Lower lobe of right lung (tissue), 2 donors: ENCODE results near the gene RUNDC1. TPM values are rescaled to one million over a fixed set of nuclear protein-coding genes. Genes with fewer than 3 reads are reported as not detected.

Experiments
- ATAC-seq, 2 donors: fragments of 200-7000 bp; cut with Tn5 transposase; one replicate each; pipeline ENCODE4 v1.9.1; 2020 to 2022; ENCODE audit warnings: mild to moderate bottlenecking in 2 of 2, moderate library complexity in 2 of 2
- DNase-seq: peaks from one replicate; pipeline ENCODE4 v3.0.0-alpha.2; 2020
- H3K27ac ChIP-seq: fragments of 200-600 bp; one replicate; pipeline ENCODE4 v1.8.0; 2022
- H3K27me3 ChIP-seq: fragments of 200-600 bp; one replicate; pipeline ENCODE4 v1.8.0; 2022; ENCODE audit warnings: low read depth
- H3K36me3 ChIP-seq: fragments of 200-600 bp; one replicate; pipeline ENCODE4 v1.8.0; 2022; ENCODE audit warnings: mild to moderate bottlenecking
- H3K4me1 ChIP-seq: fragments of 200-600 bp; one replicate; pipeline ENCODE4 v1.8.0; 2022
- H3K4me3 ChIP-seq: fragments of 200-600 bp; one replicate; pipeline ENCODE4 v1.8.0; 2022; ENCODE audit warnings: mild to moderate bottlenecking
- H3K9me3 ChIP-seq: fragments of 200-600 bp; one replicate; pipeline ENCODE4 v1.8.0; 2022
- intact Hi-C: fragments of 100-400 bp; cut with DNase I; formaldehyde crosslinking; loops from one replicate; pipeline ENCODE4 v1.11.0; 2022
- total RNA-seq: library from RNA; stranded (reverse); fragmentation: NEBNext Ultra II Directional; extraction: Animal tissue kit (Norgen Biotek cat#: 25700); gene quantifications from one replicate; pipeline ENCODE4 v1.2.1, GENCODE V29; 2021
- TF ChIP-seq, protein P1 (sequence below): fragments of 200-600 bp; IDR thresholded peaks from one replicate; pipeline ENCODE4 v1.8.0; 2022; ENCODE audit warnings: antibody characterized with exemption, mild to moderate bottlenecking
- donor health status: DM: no; HTN: yes; CAD: no; lungs with severe emphysema.

RUNDC1 gene
- total RNA-seq, 1 donor from 2014 or later, result 17.1 TPM

DNA sequence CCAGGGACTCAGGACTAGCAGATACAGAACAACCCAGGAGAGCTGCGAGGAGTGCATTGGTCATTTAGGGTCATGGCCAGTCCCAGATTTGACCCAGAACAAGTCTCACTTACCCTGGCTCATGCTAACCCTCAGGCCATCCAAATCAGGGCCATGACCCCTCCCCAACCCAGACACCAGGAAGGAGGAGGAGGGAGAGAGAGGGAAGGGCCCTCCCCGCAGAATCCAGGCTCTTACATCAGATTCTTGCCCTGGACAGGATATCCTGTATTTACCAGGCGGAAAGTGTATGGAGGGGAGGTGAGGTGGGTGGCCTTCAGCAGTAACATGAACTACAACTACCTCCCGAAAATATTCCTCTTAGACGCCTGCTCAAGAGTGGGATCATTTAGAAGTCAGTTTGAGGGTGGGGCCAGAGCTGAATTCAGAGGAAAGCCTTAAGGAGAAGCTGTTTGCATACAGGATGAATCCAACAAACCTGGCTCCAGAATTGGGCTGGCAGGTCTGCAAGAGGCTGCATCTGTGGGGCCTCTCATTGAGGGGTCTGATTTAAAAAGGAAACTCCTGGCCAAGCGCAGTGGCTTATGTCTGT lies 39.8 kb downstream of the RUNDC1 start:
- Histone ChIP-seq H3K4me3 (peak overlapping the region; percentile 100), H3K4me1 (peaks cover 66% of the 10 kb centered on the region), H3K9me3 (no peaks in the 10 kb centered on the region), H3K27me3 (no peaks in the 10 kb centered on the region), H3K36me3 (peaks cover 34% of the 10 kb centered on the region), H3K27ac (peak overlapping the region; percentile 89)
- ATAC-seq (no peak), DNase-seq (no peak)
- TF ChIP-seq, protein P1, sequence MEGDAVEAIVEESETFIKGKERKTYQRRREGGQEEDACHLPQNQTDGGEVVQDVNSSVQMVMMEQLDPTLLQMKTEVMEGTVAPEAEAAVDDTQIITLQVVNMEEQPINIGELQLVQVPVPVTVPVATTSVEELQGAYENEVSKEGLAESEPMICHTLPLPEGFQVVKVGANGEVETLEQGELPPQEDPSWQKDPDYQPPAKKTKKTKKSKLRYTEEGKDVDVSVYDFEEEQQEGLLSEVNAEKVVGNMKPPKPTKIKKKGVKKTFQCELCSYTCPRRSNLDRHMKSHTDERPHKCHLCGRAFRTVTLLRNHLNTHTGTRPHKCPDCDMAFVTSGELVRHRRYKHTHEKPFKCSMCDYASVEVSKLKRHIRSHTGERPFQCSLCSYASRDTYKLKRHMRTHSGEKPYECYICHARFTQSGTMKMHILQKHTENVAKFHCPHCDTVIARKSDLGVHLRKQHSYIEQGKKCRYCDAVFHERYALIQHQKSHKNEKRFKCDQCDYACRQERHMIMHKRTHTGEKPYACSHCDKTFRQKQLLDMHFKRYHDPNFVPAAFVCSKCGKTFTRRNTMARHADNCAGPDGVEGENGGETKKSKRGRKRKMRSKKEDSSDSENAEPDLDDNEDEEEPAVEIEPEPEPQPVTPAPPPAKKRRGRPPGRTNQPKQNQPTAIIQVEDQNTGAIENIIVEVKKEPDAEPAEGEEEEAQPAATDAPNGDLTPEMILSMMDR, result no peak
- intact Hi-C loops, result no loop called here

DNA sequence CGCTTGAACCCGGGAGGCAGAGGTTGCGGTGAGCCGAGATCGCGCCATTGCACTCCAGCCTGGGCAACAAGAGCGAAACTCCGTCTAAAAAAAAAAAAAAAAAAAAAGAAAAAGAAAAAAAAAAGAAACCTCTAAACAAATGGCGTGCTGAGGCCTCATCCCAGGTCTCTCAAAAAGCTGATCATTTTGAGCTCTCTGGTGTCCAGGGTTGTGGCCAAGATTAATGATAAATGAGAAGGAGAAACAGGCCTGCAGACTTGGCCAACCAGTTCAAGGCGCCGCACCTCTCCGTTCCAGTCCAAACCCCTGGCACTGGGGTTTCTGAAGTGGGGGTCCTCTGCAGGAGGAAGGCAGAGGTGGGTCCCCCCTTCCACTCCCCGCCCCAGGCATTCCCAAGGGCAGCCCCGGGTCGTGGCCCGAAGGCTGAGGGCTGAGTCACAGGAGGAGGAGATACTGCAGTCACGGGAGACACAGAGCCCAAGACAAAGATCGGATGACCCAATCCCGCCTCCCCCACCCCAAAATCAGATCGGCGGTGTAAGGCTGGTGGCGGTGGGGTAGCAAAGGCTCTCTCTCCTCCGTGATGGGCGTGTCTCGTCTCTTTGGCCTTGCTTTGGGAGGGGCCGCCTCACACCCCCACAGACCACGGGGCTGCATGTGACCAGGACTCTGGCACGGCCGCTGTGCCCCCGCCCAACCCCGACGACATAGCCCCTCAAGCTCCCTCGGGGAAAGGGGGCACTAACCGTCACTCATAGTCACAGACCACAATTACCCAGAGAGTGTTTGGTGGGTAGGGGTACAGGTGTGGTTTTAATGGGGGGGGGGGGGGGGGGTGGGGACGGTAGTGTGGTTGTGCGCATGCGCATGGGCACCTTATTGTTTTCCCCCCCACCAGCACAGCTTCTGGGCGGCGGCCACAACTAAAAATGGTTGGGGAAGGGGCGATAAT lies 40.7 kb downstream of the RUNDC1 start:
- H3K36me3 ChIP-seq, result peaks cover 25% of the 10 kb centered on the region
- peak; percentile 48 to 52 for ATAC-seq
- H3K27me3 ChIP-seq, result no peaks in the 10 kb centered on the region
- intact Hi-C loops, result no loop called here
- no peaks in the 10 kb centered on the region for H3K9me3 ChIP-seq
- TF ChIP-seq, protein P1, result no peak
- DNase-seq, result peak; percentile 87
- H3K27ac ChIP-seq, result peak overlapping the region; percentile 89
- H3K4me1 ChIP-seq, result peaks cover 57% of the 10 kb centered on the region
- H3K4me3 ChIP-seq, result peak overlapping the region; percentile 100

DNA sequence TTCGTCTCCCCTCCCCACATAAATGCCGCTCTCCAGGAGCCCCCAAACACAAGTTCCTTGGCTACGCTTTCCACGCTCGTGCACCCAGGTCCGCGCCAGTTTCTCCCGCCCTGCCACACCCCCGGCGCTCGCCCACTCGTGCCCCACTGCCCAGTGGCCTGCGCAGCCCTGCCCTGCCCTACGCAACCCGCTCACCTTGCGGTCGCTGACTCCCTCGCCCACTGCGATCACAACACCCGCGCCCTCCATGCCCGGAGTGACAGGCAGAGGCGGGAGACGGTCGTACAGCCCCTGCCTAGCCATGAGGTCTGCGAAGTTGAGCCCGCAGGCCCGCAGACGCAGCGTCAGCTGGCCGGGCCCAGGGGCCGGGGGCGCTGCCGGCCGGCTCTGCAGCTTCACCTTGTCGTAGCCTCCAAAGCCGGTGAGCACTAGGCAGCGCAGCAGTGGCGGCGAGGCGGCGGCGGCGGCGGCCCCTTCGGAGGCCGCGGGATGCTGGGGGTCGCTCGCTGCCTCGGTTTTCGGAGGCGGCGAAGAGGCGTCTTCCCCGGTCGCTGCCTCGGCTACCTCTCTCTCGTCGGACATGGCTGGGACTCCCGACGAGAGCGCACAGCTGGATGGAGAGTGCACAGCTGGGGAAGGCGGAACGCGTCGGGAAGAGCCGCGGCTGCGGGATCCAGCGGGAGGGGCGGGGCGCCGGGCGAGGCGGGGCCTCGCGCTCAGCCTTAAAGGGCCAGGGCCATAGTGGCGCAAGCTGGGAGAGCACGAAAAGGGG lies 41.6 kb downstream of the RUNDC1 start, which contains the start of gene VAT1:
Gene VAT1, minus strand, starts transcription at position 645 of the 772 bp plus-strand sequence. Its CDS starts 63 bp downstream, at position 582.
- Histone ChIP-seq H3K36me3 (peaks cover 16% of the 10 kb centered on the region), H3K9me3 (no peaks in the 10 kb centered on the region), H3K4me3 (peak within 1 kb of the TSS; percentile 100), H3K4me1 (peaks cover 49% of the 10 kb centered on the region), H3K27me3 (no peaks in the 10 kb centered on the region), H3K27ac (peak within 1 kb of the TSS; percentile 89)
- TF ChIP-seq, protein P1, result no peak
- ATAC-seq (peak; percentile 84 to 87), DNase-seq (peak; percentile 89)
- intact Hi-C loops, result no loop called here

DNA sequence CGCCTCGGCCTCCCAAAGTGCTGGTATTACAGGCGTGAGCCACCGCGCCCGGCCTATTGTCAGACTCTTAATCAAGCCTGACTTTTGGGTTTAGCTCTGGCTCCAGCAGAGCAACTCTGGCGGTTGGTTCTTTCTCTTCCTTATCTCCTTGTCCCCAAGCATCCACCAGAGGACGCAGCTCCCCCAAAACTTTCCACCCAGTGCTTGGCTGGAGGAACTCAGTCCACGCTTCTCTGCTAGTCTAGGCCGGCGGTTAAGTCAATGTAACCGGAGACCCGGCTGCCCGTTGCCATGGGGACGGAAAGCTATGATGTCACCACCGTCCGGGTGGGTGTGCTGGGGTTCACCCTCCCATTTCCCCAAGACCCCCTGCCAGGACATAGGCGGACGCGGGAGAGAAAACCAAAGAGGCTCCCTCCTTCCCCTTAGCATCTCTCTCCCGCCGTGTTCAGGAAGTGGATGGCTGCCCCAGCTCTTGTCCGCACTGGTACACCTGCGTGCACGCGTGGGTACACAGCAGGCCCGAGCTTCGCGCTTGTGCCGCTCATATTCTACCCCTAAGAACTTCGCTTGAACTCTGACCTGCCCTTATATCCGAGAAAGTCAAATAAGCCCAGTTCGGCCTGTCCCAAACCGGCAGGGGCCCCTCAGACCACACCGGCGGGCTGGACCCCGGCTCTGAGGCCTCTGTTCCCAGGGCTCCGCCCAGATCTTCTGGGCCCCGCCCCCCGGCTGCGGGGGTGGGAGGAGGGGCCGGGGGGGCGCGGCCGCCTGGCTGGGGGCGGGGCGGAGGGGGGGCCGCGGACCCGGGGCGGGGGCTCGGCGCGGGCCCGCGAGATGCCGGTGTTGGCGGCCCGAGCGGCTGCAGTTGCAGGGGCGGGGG lies 44.3 kb downstream of the RUNDC1 start, which contains the start of gene RND2:
Gene RND2, plus strand, starts transcription at position 825 of the 883 bp plus-strand sequence. CDS start 117 bp downstream, outside the sequence.
- no peaks in the 10 kb centered on the region for H3K27me3 ChIP-seq
- peaks cover 31% of the 10 kb centered on the region for H3K4me1 ChIP-seq
- H3K27ac ChIP-seq, result peak within 1 kb of the TSS; percentile 73
- peak; percentile 73 to 84 for ATAC-seq
- DNase-seq, result peak; percentile 89
- TF ChIP-seq, protein P1, result peak; percentile 67
- H3K36me3 ChIP-seq, result no peaks in the 10 kb centered on the region
- intact Hi-C loops, result no loop called here
- no peaks in the 10 kb centered on the region for H3K9me3 ChIP-seq
- H3K4me3 ChIP-seq, result peak within 1 kb of the TSS; percentile 70
